Activated naive CD4-positive, alpha-beta T cell treated with Interleukin-2 at 50 U/mL for 16 hours (primary cell): ENCODE data around the gene APH1A.
"Not testable (repeated sequence)": the region's sequence is repeated elsewhere in the genome, so short reads cannot be mapped to it uniquely, and the experiment has no call there.

Source experiments
- DNase-seq: peaks from one replicate; pipeline ENCODE4 v3.0.0-alpha.2; 2020

Gene APH1A

DNA sequence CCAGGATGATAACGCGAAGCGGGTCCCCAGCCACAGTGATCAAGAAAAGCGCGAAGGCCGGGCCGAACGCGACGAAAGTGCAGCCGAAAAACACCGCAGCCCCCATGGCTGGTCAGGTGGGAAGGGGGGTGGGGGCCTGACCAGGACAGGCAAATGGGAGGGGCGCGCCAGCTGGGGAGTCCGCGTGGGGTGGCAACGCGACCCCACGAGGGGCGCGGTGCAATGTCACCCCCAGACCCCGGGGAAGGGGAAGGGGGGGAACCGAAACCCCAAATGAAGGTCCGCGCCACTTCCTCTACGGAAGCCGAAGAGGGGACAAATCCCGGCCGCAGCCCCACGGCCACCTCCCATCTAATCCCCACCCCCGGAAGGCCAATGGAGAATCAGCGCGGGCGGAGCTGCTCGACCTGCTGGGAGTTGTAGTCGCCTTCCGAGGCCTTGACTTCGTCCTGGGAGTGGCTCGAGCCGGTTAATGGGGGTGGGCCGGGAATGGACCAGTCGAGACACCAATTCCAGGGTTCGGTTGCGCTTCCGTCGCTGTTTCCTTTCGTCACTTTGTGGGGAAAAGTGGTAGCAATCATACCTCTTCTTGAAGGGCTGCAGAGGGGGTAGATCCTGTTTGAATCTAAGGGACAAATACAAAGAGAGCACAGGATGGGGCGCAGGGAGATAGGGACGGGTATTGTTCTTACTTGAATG lies at the start of gene APH1A:
Gene APH1A (minus strand): TSS at position 312 of the 699 bp plus-strand sequence. CDS start 206 bp downstream, at position 106.
- DNase-seq: peak; percentile 93

DNA sequence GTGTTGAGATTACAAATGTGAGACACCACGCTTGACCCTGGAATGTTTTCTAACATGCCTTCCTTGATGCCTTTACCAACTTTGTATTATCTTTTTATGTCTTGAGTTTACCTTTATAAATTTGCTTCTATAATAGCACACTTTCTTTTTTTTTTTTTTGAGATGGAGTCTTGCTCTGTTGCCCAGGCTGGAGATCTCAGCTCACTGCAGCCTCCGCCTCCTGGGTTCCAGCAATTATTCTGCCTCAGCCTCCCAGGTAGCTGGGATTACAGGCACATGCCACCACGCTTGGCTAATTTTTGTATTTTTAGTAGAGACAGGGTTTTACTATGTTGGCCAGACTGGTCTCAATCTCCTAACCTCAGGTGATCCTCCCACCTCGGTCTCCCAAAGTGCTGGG lies 45.9 kb upstream of the APH1A start:
- not testable (repeated sequence) for DNase-seq

DNA sequence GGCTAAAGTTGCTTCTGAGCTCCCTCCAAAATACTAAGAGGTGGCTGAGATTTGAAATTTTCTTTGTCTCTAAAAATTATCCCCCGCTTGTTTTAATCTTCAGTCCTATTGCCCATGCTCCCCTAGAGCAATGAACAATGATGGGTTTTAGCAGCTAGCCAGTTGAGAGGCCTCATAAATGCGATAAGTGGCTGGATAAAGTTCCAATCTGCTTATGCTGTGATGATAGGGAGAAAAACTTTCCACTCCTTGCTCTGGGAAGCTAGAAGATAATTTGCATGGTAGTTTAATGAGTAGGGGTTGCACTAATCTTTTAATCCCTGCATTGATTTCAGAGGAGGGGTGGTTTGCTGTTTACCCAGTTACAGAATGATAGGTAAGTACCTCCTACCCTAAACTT lies 42.9 kb upstream of the APH1A start:
- no peak for DNase-seq

DNA sequence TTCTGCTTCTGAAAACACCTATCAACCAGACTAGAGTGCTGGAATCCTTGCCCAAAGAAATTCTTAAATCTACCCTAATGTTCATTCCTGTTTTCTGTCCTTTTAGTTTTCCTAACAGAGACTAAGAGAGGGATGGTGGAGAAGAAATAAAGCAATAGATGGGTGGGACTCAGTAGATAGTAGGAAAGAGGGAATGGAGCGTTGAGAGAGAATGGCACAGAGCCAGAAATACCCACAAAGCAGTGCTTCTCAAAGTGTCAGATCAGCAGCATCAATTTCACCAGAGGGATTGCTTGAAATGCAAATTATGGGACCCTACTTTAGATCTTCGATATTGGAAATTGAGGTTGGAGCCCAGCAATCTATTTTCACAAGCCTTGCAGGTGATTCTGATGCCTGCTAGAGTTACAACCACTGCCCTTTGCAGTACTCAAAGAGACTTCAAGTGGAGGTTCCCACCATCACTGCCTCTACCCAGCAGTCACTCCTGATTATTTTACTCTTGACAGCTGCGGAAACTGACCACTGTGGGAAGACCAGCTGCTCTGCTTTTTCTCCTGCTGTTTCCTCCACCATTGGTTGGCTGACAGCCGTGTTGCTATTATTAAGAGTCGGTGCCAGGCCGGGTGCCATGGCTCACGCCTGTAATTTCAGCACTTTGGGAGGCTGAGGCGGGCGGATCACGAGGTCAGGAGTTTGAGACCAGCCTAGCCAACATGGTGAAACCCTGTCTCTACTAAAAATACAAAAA lies 41.1 kb upstream of the APH1A start:
- no peak for DNase-seq

DNA sequence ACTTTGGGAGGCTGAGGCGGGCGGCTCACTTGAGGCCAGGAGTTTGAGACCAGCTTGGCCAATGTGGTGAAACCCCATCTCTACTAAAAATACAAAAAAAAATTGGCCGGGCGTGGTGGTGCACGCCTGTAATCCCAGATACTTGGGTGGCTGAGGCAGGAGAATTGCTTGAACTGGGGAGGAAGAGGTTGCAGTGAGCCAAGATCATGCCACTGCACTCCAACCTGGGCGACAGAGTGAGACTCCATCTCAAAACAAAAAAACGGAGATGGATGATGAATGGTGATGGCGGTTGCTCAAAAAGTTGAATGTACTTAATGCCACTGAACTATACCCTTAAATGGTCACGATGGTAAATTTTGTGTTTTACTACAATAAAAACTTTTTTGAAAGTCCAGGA lies 39.8 kb upstream of the APH1A start:
- not testable (repeated sequence) for DNase-seq

DNA sequence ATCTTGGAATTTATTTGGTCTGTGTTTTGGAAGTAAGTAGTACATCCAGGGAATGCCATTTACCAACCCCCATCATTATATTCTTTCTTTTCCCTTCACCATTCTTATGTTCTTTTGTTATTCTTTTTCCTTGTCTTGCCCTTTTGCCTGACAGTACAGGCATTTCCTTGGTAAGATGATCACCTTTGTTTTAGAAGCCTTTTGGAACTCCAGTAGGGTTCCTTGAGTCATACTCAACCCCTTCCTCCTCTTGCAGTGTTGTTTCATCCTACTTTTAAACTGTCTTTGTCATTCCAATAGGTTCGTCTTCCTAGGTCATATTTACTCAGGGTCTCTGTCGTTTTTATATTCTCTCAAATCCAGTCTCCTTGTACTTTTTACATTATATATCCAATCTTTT lies 34.1 kb upstream of the APH1A start:
- DNase-seq: no peak

DNA sequence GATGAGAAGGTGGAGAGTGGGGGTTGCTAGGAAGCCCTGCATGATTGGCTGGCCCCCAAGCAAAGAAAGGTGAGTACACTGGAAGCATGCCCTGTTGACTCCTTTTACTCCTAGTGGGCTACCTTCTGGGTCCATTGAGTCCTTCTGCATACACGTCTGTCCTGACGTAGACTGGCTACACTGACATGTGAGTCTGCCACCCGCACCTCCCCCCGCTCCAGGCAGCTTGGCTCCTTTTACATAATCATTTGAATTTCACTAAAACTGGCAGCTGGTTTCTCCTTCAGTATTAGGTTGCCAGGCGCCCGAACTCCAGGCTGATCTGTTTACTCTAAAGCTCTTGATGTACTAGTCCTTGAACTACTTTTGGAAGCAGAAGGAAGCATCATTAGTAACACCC lies 33.5 kb upstream of the APH1A start:
- no peak for DNase-seq

DNA sequence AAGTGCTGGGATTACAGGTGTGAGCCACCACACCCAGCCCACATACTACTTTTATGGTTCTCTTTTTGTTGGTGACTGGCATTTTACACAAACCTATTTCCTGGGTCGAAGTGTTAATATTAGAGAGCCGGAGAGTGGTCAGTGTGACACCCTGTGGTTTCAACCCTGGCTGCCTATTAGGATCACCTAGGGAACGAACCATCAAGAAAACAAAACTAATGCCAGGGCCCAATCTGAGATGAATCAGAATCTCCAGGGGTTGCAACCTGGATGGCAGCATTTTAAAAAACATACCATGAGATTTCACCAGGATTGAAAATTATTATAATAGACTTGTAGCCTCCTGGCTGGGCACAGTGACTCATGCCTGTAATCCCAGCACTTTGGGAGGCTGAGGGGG lies 30.9 kb upstream of the APH1A start:
- DNase-seq: no peak

DNA sequence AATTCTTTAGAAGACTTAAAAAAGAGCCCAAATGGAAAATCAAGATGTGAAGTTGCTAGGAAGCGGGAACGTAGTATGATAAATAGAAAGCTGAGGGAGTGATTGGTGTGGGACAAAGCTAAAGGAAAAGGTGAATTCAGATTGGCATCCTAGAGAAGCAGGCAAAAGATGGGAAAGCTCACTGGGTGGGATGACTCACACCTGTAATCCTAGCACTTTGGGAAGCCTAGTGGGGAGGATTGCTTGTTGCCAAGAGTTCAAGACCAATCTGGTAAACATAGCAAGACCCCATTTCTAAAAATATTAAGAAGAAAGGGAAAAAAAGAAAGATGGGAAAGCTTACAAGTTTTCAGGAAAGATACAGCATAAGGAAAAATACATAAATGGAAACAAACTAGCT lies 26.7 kb upstream of the APH1A start:
- no peak for DNase-seq

DNA sequence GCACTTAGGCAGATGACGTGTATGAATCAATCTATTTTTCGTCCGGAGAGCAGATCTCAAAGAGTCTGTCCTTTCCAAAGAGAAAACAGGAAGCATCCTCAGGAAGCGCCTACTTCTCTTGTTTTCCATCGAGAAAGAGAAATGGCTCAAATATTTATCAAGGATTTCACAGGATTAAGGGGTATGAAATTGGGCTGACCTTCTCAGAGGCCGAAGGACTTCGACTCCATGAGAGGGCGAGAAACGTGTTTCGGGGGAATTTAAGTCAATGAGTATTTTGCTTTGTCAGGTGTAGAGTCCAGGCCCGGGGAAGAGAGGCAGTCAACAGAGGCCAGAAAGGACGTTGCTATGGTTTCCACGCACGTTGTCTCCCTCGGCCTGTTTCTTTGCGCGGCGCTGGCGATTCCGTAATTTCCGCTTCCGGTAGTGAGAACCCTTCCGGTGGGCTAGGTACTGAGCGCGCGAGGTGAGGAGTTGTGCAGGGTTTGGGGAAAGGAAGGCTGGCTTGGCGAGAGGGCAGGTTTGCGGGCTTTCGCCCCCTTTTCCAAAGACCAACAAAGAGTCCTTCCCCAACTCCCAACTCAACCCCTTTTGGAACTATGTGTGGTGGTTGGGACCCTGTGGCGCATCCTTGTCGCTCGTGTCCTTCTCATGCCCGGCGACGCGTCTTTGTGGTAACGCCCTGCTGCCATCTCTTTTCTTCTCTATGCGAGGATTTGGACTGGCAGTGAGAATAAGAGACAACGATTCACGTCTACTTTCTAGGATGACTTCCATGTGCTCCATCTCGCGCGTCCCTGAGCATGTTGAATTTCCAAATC lies 24.8 kb upstream of the APH1A start, which contains the start of gene MRPS21:
Gene MRPS21 (plus strand): TSS at position 429 of the 821 bp plus-strand sequence. CDS start 506 bp downstream, outside the sequence.
- DNase-seq: peak; percentile 88

DNA sequence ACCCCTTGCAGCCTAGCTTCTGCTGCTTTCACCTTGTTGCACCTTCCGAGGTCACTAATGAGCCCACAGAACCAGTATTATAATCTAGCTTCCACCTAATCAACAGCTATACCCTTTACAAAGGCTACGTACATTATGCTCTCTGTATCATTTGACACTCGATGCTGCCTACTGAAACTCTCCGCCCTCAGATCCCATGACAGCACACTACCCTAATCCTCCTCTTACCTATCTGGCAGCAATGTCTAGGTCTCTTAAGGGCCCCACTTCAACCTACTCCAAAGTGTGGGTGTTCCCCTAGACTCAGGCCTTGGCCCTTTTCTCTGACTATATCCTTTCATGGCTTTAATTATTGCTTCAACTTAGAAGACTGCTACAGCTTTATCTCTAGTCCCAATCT lies 20.0 kb upstream of the APH1A start:
- DNase-seq: no peak

DNA sequence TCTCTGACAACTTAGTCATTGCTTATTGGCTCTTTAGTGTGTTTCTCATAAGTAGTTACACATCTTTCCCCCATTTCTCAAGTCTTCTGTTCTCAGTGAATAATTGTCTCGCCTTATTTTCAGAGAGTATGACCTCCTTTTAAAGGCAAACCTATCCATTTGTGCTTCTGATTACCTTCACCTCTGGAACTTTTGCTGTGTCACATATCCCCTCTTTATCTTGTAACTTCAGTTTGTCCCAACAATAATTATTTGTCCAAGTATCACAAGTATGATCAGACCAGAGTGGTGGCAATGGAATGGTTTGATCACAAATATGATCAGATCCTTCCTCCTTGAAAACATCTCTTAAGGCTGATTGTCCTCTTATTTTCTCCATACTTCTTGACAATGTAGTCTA lies 19.6 kb upstream of the APH1A start:
- DNase-seq: no peak

DNA sequence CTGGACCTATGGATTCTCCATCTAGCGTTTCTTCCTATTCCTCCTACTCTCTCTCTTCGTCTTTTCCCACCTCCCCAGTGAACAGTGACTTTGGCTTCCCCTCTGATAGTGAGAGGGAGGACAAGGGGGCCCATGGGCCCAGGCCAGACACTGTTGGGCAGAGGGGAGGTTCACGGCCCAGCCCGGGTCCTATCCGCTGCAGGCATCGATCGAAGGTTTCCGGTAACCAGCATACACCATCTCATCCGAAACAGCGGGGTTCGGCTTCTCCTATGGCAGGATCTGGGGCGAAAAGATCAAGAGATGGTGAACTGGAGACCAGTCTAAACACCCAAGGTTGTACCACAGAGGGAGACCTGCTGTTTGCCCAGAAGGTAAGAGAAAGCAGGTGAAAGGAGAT lies 14.4 kb upstream of the APH1A start:
- no peak for DNase-seq

DNA sequence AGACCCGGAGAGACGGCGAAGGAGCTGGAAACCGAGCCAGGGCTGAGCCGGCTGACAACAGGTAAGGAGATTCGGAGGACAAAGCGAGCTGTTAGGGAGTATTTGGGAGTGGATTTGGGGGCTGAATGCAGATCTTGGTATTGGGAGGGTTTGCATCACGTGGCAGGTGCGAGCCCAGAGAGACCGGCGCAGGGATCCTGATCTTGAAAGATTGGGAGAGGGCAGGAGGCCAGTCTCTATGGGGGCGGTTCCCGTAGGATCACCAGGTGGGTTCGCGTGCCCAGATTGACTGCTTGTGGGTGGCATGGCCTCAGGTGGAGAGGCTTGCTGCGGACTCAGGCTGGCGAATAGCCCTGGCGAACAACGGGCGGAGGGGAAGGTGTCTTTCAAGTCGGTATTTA lies 13.7 kb upstream of the APH1A start:
- DNase-seq: no peak

DNA sequence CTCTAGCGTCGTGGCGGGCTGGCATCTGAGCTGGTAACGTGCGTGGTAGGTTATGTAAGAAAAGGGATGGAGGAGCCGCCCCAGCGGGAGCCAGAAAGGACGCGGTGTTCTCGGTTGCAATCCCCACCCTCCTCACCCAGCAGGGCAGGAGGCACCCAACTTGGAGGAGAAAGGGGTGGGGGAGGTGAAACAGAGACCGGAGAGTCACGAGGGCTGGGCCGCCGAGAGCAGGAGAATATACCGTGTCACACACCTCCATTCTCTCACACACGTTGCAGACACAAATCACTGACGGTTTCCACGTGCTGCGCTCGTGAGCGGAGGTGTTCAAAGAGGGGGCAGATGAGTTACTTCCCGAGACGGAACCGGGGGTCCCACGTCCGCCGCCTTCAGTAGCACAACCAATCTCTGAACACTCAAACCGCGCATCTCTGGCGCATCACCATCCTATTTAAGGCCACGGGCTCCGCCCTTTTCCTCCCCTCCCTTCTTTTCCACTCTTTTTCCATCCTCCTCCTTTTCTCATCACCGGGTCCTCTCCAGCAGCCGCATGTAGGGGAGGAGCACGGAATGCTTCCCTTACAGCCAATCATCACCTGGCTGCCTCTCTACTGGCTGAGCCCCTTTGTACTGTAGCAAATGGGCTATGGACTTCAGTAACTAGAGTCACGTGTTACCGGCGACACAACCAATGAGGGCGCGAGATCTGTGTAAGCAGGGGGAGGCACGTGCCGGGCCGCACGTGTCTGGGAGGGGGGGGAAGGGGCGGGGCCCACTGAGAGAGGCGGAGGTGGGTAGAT lies 13.1 kb upstream of the APH1A start, which contains the start of gene CIART:
Gene CIART (plus strand): TSS at position 797 of the 800 bp plus-strand sequence. CDS start 714 bp downstream, outside the sequence.
- peak; percentile 78 for DNase-seq

DNA sequence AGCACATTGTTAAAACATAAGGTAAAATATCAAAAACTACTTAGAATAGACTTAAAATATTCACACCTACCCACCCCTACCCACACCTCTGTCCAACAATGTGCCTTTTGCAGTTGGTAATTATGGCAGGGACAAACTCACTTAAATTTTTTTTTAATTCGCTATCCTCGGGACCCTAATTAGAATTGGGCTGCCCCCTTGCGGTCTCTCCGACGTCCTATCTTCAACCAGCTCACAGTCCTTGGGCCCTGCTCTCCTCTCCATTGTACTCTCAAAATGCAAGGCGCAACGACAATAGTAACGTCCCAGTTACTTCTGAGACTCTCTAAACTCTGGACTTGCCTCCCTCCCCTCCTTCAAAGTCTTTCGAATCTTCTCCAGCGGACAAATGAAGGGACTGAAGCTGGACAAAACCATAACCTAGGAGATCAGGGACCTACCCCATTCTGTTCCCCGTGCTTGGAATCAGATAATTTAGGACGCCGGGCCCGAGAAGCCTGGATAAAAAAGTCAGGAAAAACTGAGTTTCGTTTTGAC lies 12.5 kb upstream of the APH1A start:
- DNase-seq: peak; percentile 59

DNA sequence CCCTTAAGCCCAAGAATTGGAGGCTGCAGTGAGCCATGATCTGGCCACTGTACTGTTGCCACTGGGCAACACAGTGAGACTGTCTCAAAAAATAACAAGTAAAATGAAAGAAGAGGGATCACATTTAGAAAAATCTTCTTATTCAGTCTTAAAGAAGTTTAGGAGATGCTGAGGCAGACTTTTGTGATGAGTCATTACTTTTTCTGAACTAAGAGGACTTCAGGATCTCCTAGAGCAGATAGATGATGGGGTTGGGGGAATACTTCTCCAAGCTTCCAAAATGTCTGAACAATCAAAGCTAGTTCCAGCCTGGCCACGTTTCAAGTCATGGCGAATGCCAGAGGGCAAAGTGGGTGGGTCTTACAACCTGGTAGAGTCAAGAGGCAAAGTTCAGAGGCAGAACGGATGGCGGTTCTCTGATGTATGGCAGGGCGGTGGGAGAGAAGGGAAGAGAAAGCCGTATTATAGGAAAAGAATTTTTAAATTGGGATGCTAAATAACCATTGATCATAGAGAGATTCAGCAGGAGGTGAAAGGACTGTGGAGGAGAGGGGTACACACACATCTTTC lies 11.4 kb upstream of the APH1A start:
- no peak for DNase-seq

DNA sequence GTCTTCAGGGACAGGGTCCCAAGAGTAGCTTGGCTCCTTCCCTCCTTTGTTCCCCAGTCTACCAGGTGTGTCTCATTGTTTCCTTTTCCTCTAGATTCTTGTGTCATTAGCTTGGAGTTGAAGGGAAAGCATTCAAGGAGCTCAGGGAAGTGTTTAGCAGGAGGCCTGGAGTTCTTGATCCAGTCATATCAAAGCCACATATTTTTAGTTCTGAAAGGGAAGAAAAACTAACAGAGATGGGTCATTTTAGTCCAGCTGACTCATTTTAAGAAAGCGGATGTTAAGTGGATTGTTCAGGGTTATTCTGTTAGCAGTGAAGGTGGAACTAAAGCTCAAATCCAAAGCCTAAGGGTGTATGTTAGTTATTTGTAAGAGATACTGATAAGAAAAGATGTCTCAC lies 4.5 kb upstream of the APH1A start:
- no peak for DNase-seq

DNA sequence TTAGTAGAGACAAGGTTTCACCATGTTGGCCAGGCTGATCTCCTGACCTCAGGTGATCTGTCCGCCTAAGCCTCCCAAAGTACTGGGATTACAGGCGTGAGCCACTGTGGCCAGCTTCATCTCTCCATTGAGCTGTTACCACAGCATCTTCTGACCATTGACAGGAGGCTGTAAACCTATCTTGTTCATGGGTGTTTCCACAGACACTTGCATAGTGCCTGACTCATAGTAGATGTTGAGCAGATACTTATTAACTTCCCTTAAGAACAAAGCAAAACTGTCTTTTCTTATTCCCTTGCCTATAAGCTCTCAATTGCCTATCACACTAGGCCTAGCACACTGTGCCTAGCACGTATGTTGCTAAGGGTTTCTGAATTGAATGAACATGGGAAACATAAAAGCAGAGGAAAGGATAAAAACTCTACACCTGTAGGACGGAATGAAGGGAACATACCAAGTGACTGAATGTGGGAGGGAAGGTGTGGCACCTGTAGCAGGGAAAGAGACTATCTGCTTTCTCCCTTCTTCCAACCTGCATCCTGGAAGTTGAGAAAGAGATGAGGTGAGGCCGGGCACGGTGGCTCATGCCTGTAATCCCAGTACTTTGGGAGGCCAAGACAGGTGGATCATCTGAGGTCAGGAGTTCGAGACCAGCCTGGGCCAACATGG lies 2.6 kb upstream of the APH1A start:
- no peak for DNase-seq

DNA sequence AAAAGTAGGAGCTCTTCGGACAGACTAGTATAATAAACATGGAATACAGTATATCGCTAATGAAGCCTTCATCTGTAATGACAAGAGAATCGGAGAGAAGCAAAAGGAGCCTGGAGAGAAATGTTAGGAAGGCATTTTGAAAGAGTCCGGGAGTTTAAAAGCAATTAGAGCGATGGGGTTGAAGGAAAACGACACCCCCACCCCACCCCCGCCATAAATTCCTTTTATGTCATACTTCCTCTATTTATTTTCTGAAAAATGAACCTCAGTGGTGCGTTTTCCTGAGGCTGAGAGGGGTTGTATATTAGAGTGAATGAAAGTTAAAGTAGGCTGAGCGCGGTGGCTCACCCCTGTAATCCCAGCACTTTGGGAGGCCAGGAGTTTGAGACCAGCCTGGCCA lies 635 bp upstream of the APH1A start:
- DNase-seq: no peak

DNA sequence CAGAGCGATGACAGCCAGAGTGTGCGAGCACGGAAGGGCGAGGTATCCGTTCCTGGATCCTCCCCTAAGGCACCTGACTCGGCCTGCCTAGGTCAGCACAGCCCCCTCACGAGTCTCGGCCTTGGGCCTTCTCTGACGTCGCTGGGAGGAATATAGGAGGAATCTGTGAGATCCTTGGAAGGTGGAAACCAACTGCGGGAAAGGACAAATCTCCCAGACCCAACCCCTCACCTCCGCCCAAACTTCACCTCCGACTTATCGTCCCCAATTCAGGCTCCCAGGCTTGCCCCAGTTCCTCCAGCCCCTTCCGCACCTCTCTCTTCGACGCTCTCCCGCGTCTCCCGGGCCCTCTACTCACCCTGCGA lies 494 bp downstream of the APH1A start:
- peak; percentile 46 for DNase-seq
